Epithelial cell of proximal tubule (primary cell): ENCODE measurements around the gene CLCNKA. TPM values are rescaled to one million over a fixed set of nuclear protein-coding genes. Genes with fewer than 3 reads are reported as not detected.
"Not testable (repeated sequence)": the region's sequence is repeated elsewhere in the genome, so short reads cannot be mapped to it uniquely, and the experiment has no call there.

ENCODE experiments used
- DNase-seq: peaks from one replicate; pipeline ENCODE4 v3.0.0-alpha.2; 2011; ENCODE audit warnings: low read depth
- H3K4me3 ChIP-seq: 2 replicates; pipeline ENCODE4 v1.5.1; 2011; ENCODE audit warnings: low read depth, mild to moderate bottlenecking, low read length
- CTCF ChIP-seq: conservative IDR thresholded peaks from 2 replicates; pipeline ENCODE4 v1.5.1; 2012; ENCODE audit warnings: low read depth, mild to moderate bottlenecking, low read length
- total RNA-seq: library from RNA; depleted of rRNA; stranded (reverse); fragments of >200 nt; gene quantifications from 2 replicates; pipeline ENCODE4 v1.2.3, GENCODE V29; 2015

CLCNKA gene
- total RNA-seq, 1 donor from 2014 or later, result not detected

GRCh38 chr1:15997637-15998280, 24.1 kb upstream of the CLCNKA start:
- no peak overlapping the region for H3K4me3 ChIP-seq
- no peak for DNase-seq
- no peak for TF ChIP-seq CTCF

- no peak overlapping the region for H3K4me3 ChIP-seq
- DNase-seq, result no peak
- no peak for TF ChIP-seq CTCF
Observed at GRCh38 chr1:15998929-15999328, 22.9 kb upstream of the CLCNKA start.

GRCh38 chr1:16001274-16001673, 20.6 kb upstream of the CLCNKA start:
- not testable (repeated sequence) for H3K4me3 ChIP-seq, DNase-seq

GRCh38 chr1:16005597-16005996, 16.2 kb upstream of the CLCNKA start:
- no peak overlapping the region for H3K4me3 ChIP-seq
- DNase-seq, result no peak
- no peak for TF ChIP-seq CTCF

- no peak overlapping the region for H3K4me3 ChIP-seq
- no peak for TF ChIP-seq CTCF
Observed at GRCh38 chr1:16006010-16006409, 15.8 kb upstream of the CLCNKA start.

GRCh38 chr1:16006552-16007485, 15.0 kb upstream of the CLCNKA start:
- TF ChIP-seq CTCF, result peak; percentile 30
- no peak overlapping the region for H3K4me3 ChIP-seq
- DNase-seq, result no peak

More at GRCh38 chr1:16006010-16006409, 15.8 kb upstream of the CLCNKA start:
- no peak for DNase-seq

- no peak overlapping the region for H3K4me3 ChIP-seq
- DNase-seq, result no peak
- TF ChIP-seq CTCF, result no peak
Observed at GRCh38 chr1:16007671-16008341, 14.0 kb upstream of the CLCNKA start.
